Renal pelvis (tissue), 12 donors: ENCODE data around the gene CD300LF. TPM values are rescaled to one million over a fixed set of nuclear protein-coding genes. Genes with fewer than 3 reads are reported as not detected.

Experiments
- DNase-seq: peaks from one replicate; pipeline ENCODE4 v3.0.0-alpha.2; 2013
- long read RNA-seq, 16 experiments: transcript quantifications; one replicate each; lab custom pipeline, GENCODE V29; 2026
- polyA plus RNA-seq, 3 donors: library from polyadenylated mRNA; unstranded; fragments of 120-200 nt; gene quantifications; one replicate each; pipeline ENCODE4 v1.2.1, GENCODE V29; 2013; ENCODE audit not compliant: insufficient read length in 3 of 3

CD300LF gene
- under 1 TPM; 0.19 to 0.24 (median 0.23) TPM for polyA plus RNA-seq
- long read RNA-seq, donor 1: 0 reads
- long read RNA-seq, donor 2: 0 reads
- long read RNA-seq, donor 3: 0 reads
- long read RNA-seq, donor 4, partial matches to known transcripts: 186 of 191 reads
- long read RNA-seq, donor 4, other reads (novel, unspliced or antisense): 5 of 191 reads
- long read RNA-seq, donor 5: 0 reads
- long read RNA-seq, donor 6: 0 reads
- long read RNA-seq, donor 7: 0 reads
- long read RNA-seq, donor 8: 0 reads
- long read RNA-seq, donor 9, partial matches to known transcripts: 533 of 533 reads
- long read RNA-seq, donor 9, other reads (novel, unspliced or antisense): 0 of 533 reads
- long read RNA-seq, donor 10: 0 reads
- long read RNA-seq, donor 11, partial matches to known transcripts: 224 of 224 reads
- long read RNA-seq, donor 11, other reads (novel, unspliced or antisense): 0 of 224 reads
- long read RNA-seq, donor 12: 0 reads
- long read RNA-seq, donor 13: 0 reads
- long read RNA-seq, donor 14: 0 reads
- long read RNA-seq, donor 15: 0 reads
- long read RNA-seq, donor 16: 0 reads

- DNase-seq: no peak
Observed at GRCh38 chr17:74712756-74713155, at the start of gene CD300LF. Gene CD300LF, minus strand, starts transcription at chr17:74712923. Its CDS starts 57 bp downstream, at chr17:74712866.

GRCh38 chr17:74761931-74762330 lies 49.2 kb upstream of the CD300LF start:
- no peak for DNase-seq

GRCh38 chr17:74761419-74761818 lies 48.7 kb upstream of the CD300LF start:
- no peak for DNase-seq

GRCh38 chr17:74760404-74761105 lies 47.8 kb upstream of the CD300LF start:
- DNase-seq: no peak

- no peak for DNase-seq
Observed at GRCh38 chr17:74759941-74760340, 47.2 kb upstream of the CD300LF start.

- no peak for DNase-seq
Observed at GRCh38 chr17:74759243-74759801, 46.6 kb upstream of the CD300LF start.

GRCh38 chr17:74758848-74759168 lies 46.1 kb upstream of the CD300LF start:
- no peak for DNase-seq

- DNase-seq: peak; percentile 77
Observed at GRCh38 chr17:74757931-74758847, 45.5 kb upstream of the CD300LF start.

- DNase-seq: no peak
Observed at GRCh38 chr17:74757502-74757901, 44.8 kb upstream of the CD300LF start.

GRCh38 chr17:74756891-74757290 lies 44.2 kb upstream of the CD300LF start:
- no peak for DNase-seq

- no peak for DNase-seq
Observed at GRCh38 chr17:74755533-74755932, 42.8 kb upstream of the CD300LF start.

- no peak for DNase-seq
Observed at GRCh38 chr17:74754832-74755231, 42.1 kb upstream of the CD300LF start.

GRCh38 chr17:74752822-74753401 lies 40.2 kb upstream of the CD300LF start:
- no peak for DNase-seq

GRCh38 chr17:74752415-74752814 lies 39.7 kb upstream of the CD300LF start:
- no peak for DNase-seq

- DNase-seq: no peak
Observed at GRCh38 chr17:74750327-74751069, 37.8 kb upstream of the CD300LF start.

GRCh38 chr17:74750039-74750326 lies 37.3 kb upstream of the CD300LF start:
- DNase-seq: no peak

- DNase-seq: no peak
Observed at GRCh38 chr17:74749279-74750038, 36.7 kb upstream of the CD300LF start.

GRCh38 chr17:74748529-74749278 lies 36.0 kb upstream of the CD300LF start, which contains the start of gene NHERF1:
Gene NHERF1, plus strand, starts transcription at chr17:74748628. Its CDS starts 219 bp downstream, at chr17:74748847.
- DNase-seq: peak; percentile 93

GRCh38 chr17:74748279-74748528 lies 35.5 kb upstream of the CD300LF start:
- no peak for DNase-seq
